Upper lobe of left lung (tissue), 6 donors: ENCODE data around the gene VMAC. TPM values are rescaled to one million over a fixed set of nuclear protein-coding genes. Genes with fewer than 3 reads are reported as not detected.
"Not testable (repeated sequence)": the region's sequence is repeated elsewhere in the genome, so short reads cannot be mapped to it uniquely, and the experiment has no call there.

Experiments used
- ATAC-seq, 2 donors: fragments of 200-7000 bp; cut with Tn5 transposase; one replicate each; pipeline ENCODE4 v1.9.1; 2022; ENCODE audit warnings: mild to moderate bottlenecking in 2 of 2, moderate library complexity in 2 of 2; ENCODE audit not compliant: low FRiP score in 2 of 2
- DNase-seq, 2 donors: peaks; one replicate each; pipeline ENCODE4 v3.0.0-alpha.2; 2019 to 2020
- H3K27ac ChIP-seq, 4 donors: fragments of 200-600 bp; sonication (generic); one replicate each; pipeline ENCODE4 v1.5.1; 2016 to 2019
- H3K27me3 ChIP-seq, 4 donors: fragments of 200-600 bp; sonication (generic); one replicate each; pipeline ENCODE4 v1.5.1; 2017 to 2019
- H3K36me3 ChIP-seq, 4 donors: fragments of 200-600 bp; sonication (generic); one replicate each; pipeline ENCODE4 v1.5.1; 2016 to 2019
- H3K4me1 ChIP-seq, 4 donors: fragments of 200-600 bp; sonication (generic); one replicate each; pipeline ENCODE4 v1.5.1; 2018 to 2019
- H3K4me3 ChIP-seq, 4 donors: fragments of 200-600 bp; sonication (generic); one replicate each; pipeline ENCODE4 v1.5.1; 2017 to 2019; ENCODE audit warnings: mild to moderate bottlenecking in 2 of 4, moderate library complexity in 1 of 4
- H3K9me3 ChIP-seq, 4 donors: fragments of 200-600 bp; sonication (generic); one replicate each; pipeline ENCODE4 v1.5.1; 2018 to 2019
- CTCF ChIP-seq, 6 experiments: fragments of 450-650 bp in 4 of 6; fragments of 200-600 bp in 2 of 6; sonication (generic) in 2 of 6; IDR thresholded peaks; one replicate each; pipeline ENCODE4 v1.5.1; 2016 to 2019; ENCODE audit warnings: antibody characterized with exemption in 6 of 6
- EP300 ChIP-seq, 4 donors: sonication (generic); formaldehyde crosslinking; IDR thresholded peaks; one replicate each; pipeline ENCODE4 v1.5.1; 2017; ENCODE audit warnings: antibody characterized with exemption in 4 of 4, control low read depth in 2 of 4
- POLR2A ChIP-seq, 4 donors: fragments of 450-650 bp; IDR thresholded peaks; one replicate each; pipeline ENCODE4 v1.5.1; 2016 to 2017; ENCODE audit warnings: antibody characterized with exemption in 4 of 4, mild to moderate bottlenecking in 2 of 4
- POLR2AphosphoS5 ChIP-seq, 2 donors: sonication (generic); formaldehyde crosslinking; IDR thresholded peaks; one replicate each; pipeline ENCODE4 v1.5.1; 2017; ENCODE audit warnings: antibody characterized with exemption in 2 of 2
- WGBS, 2 donors: methylation state at CpG; one replicate each; pipeline ENCODE4 v1.1.5; 2017 to 2018; 5-methylcytosine and 5-hydroxymethylcytosine counted together
- total RNA-seq, 6 donors: library from RNA; depleted of rRNA in 4 of 6; stranded (reverse); fragments of >200 nt in 4 of 6; gene quantifications; one replicate each; pipeline versions ENCODE4 v1.1.0 to v1.2.1, GENCODE V29; 2016 to 2021
- donor health status: DM: no; HTN: no; CAD: no; lungs with moderate emphysema.
- donor health status: DM: no; HTN: yes; CAD: no; lungs with severe emphysema.

The VMAC gene
- total RNA-seq, 6 donors from 2014 or later = 4.1 to 38.8 (median 9.3) TPM

GRCh38 chr19:5870986-5871394 is 33.7 kb upstream of the VMAC start:
- Histone ChIP-seq H3K36me3 (no peaks in the 10 kb centered on the region), H3K27ac (no peak overlapping the region), H3K4me1 (no peaks in the 10 kb centered on the region), H3K4me3 (no peak overlapping the region), H3K27me3 (no peaks in the 10 kb centered on the region), H3K9me3 (no peaks in the 10 kb centered on the region)
- 67 to 72% methylated on average over 12 of the region's 12 CpGs for WGBS, 2 donors
- DNase-seq = no peak
- ATAC-seq = no peak
- TF ChIP-seq POLR2AphosphoS5 (IDR thresholded peaks at IDR 0.05) = no peak
- no peak for TF ChIP-seq CTCF (IDR thresholded peaks at IDR 0.05)
- no peak for TF ChIP-seq EP300 (IDR thresholded peaks at IDR 0.05)
- TF ChIP-seq POLR2A (IDR thresholded peaks at IDR 0.05) = no peak

- ATAC-seq = no peak
- H3K27ac ChIP-seq = no peak overlapping the region
- H3K9me3 ChIP-seq = no peaks in the 10 kb centered on the region
- TF ChIP-seq POLR2A (IDR thresholded peaks at IDR 0.05) = no peak
- TF ChIP-seq EP300 (IDR thresholded peaks at IDR 0.05) = no peak
- TF ChIP-seq POLR2AphosphoS5 (IDR thresholded peaks at IDR 0.05) = no peak
- no peak for TF ChIP-seq CTCF (IDR thresholded peaks at IDR 0.05)
- H3K4me1 ChIP-seq = no peaks in the 10 kb centered on the region
- no peaks in the 10 kb centered on the region for H3K27me3 ChIP-seq
- no peak overlapping the region for H3K4me3 ChIP-seq
- no peaks in the 10 kb centered on the region for H3K36me3 ChIP-seq
- no peak for DNase-seq
- WGBS, 2 donors = 88 to 96% methylated on average over 11 to 12 of the region's 12 CpGs
Measured at GRCh38 chr19:5873617-5874199, 31.0 kb upstream of the VMAC start.

- H3K4me1 ChIP-seq, H3K27me3 ChIP-seq, H3K27ac ChIP-seq, ATAC-seq, H3K36me3 ChIP-seq, H3K4me3 ChIP-seq, DNase-seq, H3K9me3 ChIP-seq: not testable (repeated sequence)
- WGBS, 2 donors = 64 to 86% methylated on average over 7 of the region's 7 CpGs
Measured at GRCh38 chr19:5874496-5874895, 30.2 kb upstream of the VMAC start.

- ATAC-seq (no peak), DNase-seq (no peak)
- peaks cover 7 to 11% (median 10%) of the 10 kb centered on the region in 4 donors for H3K4me1 ChIP-seq
- TF ChIP-seq POLR2AphosphoS5 (IDR thresholded peaks at IDR 0.05) = no peak
- no peak for TF ChIP-seq POLR2A (IDR thresholded peaks at IDR 0.05)
- no peak for TF ChIP-seq CTCF (IDR thresholded peaks at IDR 0.05)
- TF ChIP-seq EP300 (IDR thresholded peaks at IDR 0.05) = no peak
- H3K27me3 ChIP-seq = peaks cover 0 to 6% (median 2%) of the 10 kb centered on the region in 4 donors
- 75 to 87% methylated on average over 6 to 8 of the region's 8 CpGs for WGBS, 2 donors
- no peaks in the 10 kb centered on the region for H3K36me3 ChIP-seq
- no peak overlapping the region for H3K27ac ChIP-seq
- H3K4me3 ChIP-seq = no peak overlapping the region
- H3K9me3 ChIP-seq = no peaks in the 10 kb centered on the region
Measured at GRCh38 chr19:5877427-5877826, 27.2 kb upstream of the VMAC start.

- TF ChIP-seq EP300 (IDR thresholded peaks at IDR 0.05) (no peak), POLR2AphosphoS5 (IDR thresholded peaks at IDR 0.05) (no peak), POLR2A (IDR thresholded peaks at IDR 0.05) (no peak), CTCF (IDR thresholded peaks at IDR 0.05) (no peak)
- Histone ChIP-seq H3K4me3 (no peak overlapping the region), H3K4me1 (peaks cover 7 to 11% (median 10%) of the 10 kb centered on the region in 4 donors), H3K9me3 (no peaks in the 10 kb centered on the region), H3K27me3 (peaks cover 0 to 6% (median 2%) of the 10 kb centered on the region in 4 donors), H3K27ac (no peak overlapping the region), H3K36me3 (no peaks in the 10 kb centered on the region)
- 83 to 87% methylated on average over 6 to 9 of the region's 9 CpGs for WGBS, 2 donors
- no peak for ATAC-seq
- no peak for DNase-seq
Measured at GRCh38 chr19:5877882-5878281, 26.8 kb upstream of the VMAC start.
